ENCODE data around the gene BNIP1.

DNA sequence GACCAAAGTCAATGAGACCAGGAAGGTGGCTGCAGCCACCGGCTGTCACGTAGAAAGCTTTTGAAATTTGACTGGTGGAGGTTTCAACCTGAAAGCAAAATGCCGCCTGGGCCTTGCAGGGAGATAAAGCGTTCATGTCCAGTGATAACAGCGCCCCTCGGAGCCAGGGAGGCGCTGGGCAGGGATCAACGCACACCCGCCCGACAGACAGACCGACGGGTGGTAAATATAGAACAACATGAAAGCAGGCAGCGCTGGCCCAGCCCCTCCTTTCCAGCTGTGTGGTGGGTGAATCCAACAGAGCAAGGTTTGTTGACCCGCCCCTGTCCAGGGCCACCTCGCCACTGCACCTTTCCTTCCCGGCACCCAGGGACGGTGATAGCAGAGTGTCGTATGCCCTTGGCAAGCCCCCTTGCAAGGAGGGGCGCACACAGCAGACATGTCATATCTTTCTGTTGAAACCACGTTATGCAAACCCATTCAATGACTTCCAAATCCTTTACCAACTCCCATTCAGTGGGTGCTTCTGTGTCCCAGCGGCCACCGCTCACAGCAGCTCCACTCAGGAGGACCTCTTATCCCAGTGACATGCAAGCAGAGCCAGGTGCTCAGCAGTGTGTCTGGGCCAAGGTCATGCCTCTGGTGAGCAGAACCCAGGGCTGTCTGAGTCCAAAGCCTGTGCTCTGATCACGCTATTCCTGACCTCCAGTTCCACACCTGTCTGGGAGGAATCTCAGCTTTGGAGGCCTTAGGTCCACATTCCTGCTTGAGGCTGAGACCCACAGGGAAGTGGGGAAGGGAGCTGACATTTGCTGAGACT is 52.0 kb downstream of the BNIP1 start:
- TF ChIP-seq, protein P1, sequence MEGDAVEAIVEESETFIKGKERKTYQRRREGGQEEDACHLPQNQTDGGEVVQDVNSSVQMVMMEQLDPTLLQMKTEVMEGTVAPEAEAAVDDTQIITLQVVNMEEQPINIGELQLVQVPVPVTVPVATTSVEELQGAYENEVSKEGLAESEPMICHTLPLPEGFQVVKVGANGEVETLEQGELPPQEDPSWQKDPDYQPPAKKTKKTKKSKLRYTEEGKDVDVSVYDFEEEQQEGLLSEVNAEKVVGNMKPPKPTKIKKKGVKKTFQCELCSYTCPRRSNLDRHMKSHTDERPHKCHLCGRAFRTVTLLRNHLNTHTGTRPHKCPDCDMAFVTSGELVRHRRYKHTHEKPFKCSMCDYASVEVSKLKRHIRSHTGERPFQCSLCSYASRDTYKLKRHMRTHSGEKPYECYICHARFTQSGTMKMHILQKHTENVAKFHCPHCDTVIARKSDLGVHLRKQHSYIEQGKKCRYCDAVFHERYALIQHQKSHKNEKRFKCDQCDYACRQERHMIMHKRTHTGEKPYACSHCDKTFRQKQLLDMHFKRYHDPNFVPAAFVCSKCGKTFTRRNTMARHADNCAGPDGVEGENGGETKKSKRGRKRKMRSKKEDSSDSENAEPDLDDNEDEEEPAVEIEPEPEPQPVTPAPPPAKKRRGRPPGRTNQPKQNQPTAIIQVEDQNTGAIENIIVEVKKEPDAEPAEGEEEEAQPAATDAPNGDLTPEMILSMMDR (conservative IDR thresholded peaks at IDR 0.05): no peak
- no peak for TF ChIP-seq EZH2 (IDR thresholded peaks at IDR 0.05; ENCODE audit: low read depth)
